GM12878 (cell line): ENCODE data around the gene PYM1. TPM values are rescaled to one million over a fixed set of nuclear protein-coding genes. Genes with fewer than 3 reads are reported as not detected.

ENCODE experiments used
- BACH1 ChIP-seq: fragments of 450-650 bp; IDR thresholded peaks from 2 replicates; pipeline ENCODE4 v1.6.1; 2017; ENCODE audit warnings: mild to moderate bottlenecking, borderline replicate concordance
- E2F8 ChIP-seq: fragments of 450-650 bp; IDR thresholded peaks from 2 replicates; pipeline ENCODE4 v1.6.1; 2018; ENCODE audit warnings: mild to moderate bottlenecking, low read depth, moderate library complexity; ENCODE audit not compliant: partially characterized antibody
- FOXM1 ChIP-seq: IDR thresholded peaks from 2 replicates; pipeline ENCODE4 v1.6.1; 2012; ENCODE audit warnings: low read depth, mild to moderate bottlenecking, inconsistent platforms, low read length, moderate library complexity
- GATAD2B ChIP-seq: fragments of 450-650 bp; conservative IDR thresholded peaks from 2 replicates; pipeline ENCODE4 v1.6.1; 2017; ENCODE audit warnings: low read depth, mild to moderate bottlenecking, moderate library complexity
- MEF2B ChIP-seq: fragments of 450-650 bp; IDR thresholded peaks from 2 replicates; pipeline ENCODE4 v1.6.1; 2018; ENCODE audit warnings: mild to moderate bottlenecking, moderate library complexity; ENCODE audit not compliant: partially characterized antibody, poor library complexity, severe bottlenecking
- MTA3 ChIP-seq: IDR thresholded peaks from 2 replicates; pipeline ENCODE4 v1.6.1; 2012; ENCODE audit warnings: low read length, inconsistent platforms, borderline replicate concordance
- PBX3 ChIP-seq: IDR thresholded peaks from 2 replicates; pipeline ENCODE4 v1.6.1; 2011; ENCODE audit warnings: mild to moderate bottlenecking, low read depth, low read length, moderate library complexity; ENCODE audit not compliant: insufficient replicate concordance
- POU2F2 ChIP-seq: IDR thresholded peaks from 3 replicates; pipeline ENCODE4 v1.6.1; 2011; ENCODE audit warnings: low read depth, mild to moderate bottlenecking, low read length, borderline replicate concordance
- PRDM15 ChIP-seq: fragments of 450-650 bp; formaldehyde crosslinking; IDR thresholded peaks from 2 replicates; pipeline ENCODE4 v1.4.0; 2020; ENCODE audit warnings: mild to moderate bottlenecking, moderate library complexity
- RAD21 ChIP-seq: IDR thresholded peaks from 2 replicates; pipeline ENCODE4 v1.6.1; 2011; ENCODE audit warnings: mild to moderate bottlenecking, low read depth, low read length, moderate library complexity; ENCODE audit not compliant: insufficient read depth
- RELB ChIP-seq: fragments of 450-650 bp; IDR thresholded peaks from 2 replicates; pipeline ENCODE4 v1.6.1; 2017; ENCODE audit warnings: low read depth, mild to moderate bottlenecking, moderate library complexity
- SRF ChIP-seq, 2 experiments: IDR thresholded peaks; 2 replicates each; pipeline ENCODE4 v1.6.1; 2011; ENCODE audit warnings: low read depth in 2 of 2, low read length in 2 of 2, mild to moderate bottlenecking in 1 of 2, moderate library complexity in 1 of 2
- TCF12 ChIP-seq: IDR thresholded peaks from 2 replicates; pipeline ENCODE4 v1.6.1; 2011; ENCODE audit warnings: low read depth, mild to moderate bottlenecking, low read length
- TCF7 ChIP-seq: IDR thresholded peaks from 2 replicates; pipeline ENCODE4 v1.6.1; 2014; ENCODE audit warnings: antibody characterized with exemption, borderline replicate concordance
- ZBTB40 ChIP-seq: fragments of 450-650 bp; IDR thresholded peaks from 2 replicates; pipeline ENCODE4 v1.6.1; 2016; ENCODE audit warnings: mild to moderate bottlenecking, moderate library complexity, borderline replicate concordance
- polyA plus RNA-seq, 11 experiments: library from polyadenylated mRNA; depleted of rRNA in 4 of 11; unstranded in 6 of 11; stranded (reverse) in 5 of 11; fragments of >200 nt; fragmentation: Nextera tagmentation in 4 of 11; fragmentation: Illumina TruSeq in 1 of 11; extraction: Ambion mirVana in 4 of 11; extraction: Trizol in 1 of 11; gene quantifications; 1 replicate in 1 of 11; 2 replicates in 10 of 11; pipeline versions ENCODE4 v1.2.1 to v1.2.3, GENCODE V29; 2011 to 2016; ENCODE audit warnings: inconsistent platforms in 2 of 11, missing spikeins in 2 of 11, low read depth in 1 of 11
- total RNA-seq, 4 experiments: library from RNA; depleted of rRNA in 3 of 4; stranded (reverse); fragments of >200 nt in 3 of 4; fragmentation: Illumina TruSeq in 1 of 4; extraction: Trizol in 1 of 4; gene quantifications; 2 replicates each; pipeline versions ENCODE4 v1.2.1 to v1.2.3, GENCODE V29; 2013 to 2021

Gene PYM1
- total and polyA plus RNA-seq, 10 of the 15 experiments (the other 5 are each of a cell fraction or from before 2014, with no cell fraction given): 33.9 to 93.4 (median 55.8) TPM

GRCh38 chr12:55929306-55929791 lies 1.7 kb upstream of the PYM1 start (continued):
- no peak for TF ChIP-seq E2F8
- TF ChIP-seq BACH1: peak; percentile 39; the same call in 1 of the 2 replicates
- peak; percentile 66; the same call in 1 of the 2 replicates for TF ChIP-seq ZBTB40
- TF ChIP-seq POU2F2: peak; percentile 53; the same call in 2 of the 3 replicates
- peak; percentile 61; the same call in 1 of the 2 replicates for TF ChIP-seq RELB
- peak; percentile 90; the same call in 1 of the 2 replicates for TF ChIP-seq MTA3
- no peak for TF ChIP-seq RAD21
- no peak for TF ChIP-seq PRDM15 (CRISPR knock-in tag)
- TF ChIP-seq MEF2B: peak; percentile 52
- TF ChIP-seq FOXM1: peak; percentile 81; the same call in 1 of the 2 replicates
- TF ChIP-seq GATAD2B: peak; percentile 61
- peak; percentile 85 for TF ChIP-seq TCF7
- peak; percentile 42 for TF ChIP-seq PBX3
- peak in 1 of 2 experiments; percentile 83; a peak in 2 of 4 replicates for TF ChIP-seq SRF (IDR thresholded peaks at IDR 0.05; ENCODE audit: low read depth in 2 of 2, low read length in 2 of 2)
- TF ChIP-seq TCF12: 0 out of 2 replicates have a peak, but pooled peaks have one; percentile 31
